Anterior cingulate cortex (tissue), 58 donors: ENCODE data around the gene GALNT17.

Experiments
- DNase-seq, 58 donors: peaks; one replicate each; lab custom pipeline; 2025; lab: John Stamatoyannopoulos, UW

The GALNT17 gene

GRCh38 chr7:71429083-71429482, 297.1 kb downstream of the GALNT17 start:
- DNase-seq = no peak

GRCh38 chr7:71430246-71430645, 298.3 kb downstream of the GALNT17 start:
- no peak for DNase-seq

- no peak for DNase-seq
Observed at GRCh38 chr7:71439321-71439720, 307.4 kb downstream of the GALNT17 start.

GRCh38 chr7:71442492-71443190, 310.7 kb downstream of the GALNT17 start:
- no peak for DNase-seq

- DNase-seq = no peak
Observed at GRCh38 chr7:71443191-71443530, 311.2 kb downstream of the GALNT17 start.

- DNase-seq = no peak
Observed at GRCh38 chr7:71444130-71444529, 312.2 kb downstream of the GALNT17 start.

- no peak for DNase-seq
Observed at GRCh38 chr7:71453630-71454029, 321.7 kb downstream of the GALNT17 start.

- DNase-seq = no peak
Observed at GRCh38 chr7:71454981-71455380, 323.0 kb downstream of the GALNT17 start.

- no peak for DNase-seq
Observed at GRCh38 chr7:71457021-71457420, 325.1 kb downstream of the GALNT17 start.

- peak in 7 of 58 donors; percentile 1 to 21 (median 4) for DNase-seq
Observed at GRCh38 chr7:71457846-71458590, 326.1 kb downstream of the GALNT17 start.

GRCh38 chr7:71459132-71459531, 327.2 kb downstream of the GALNT17 start:
- DNase-seq = no peak

GRCh38 chr7:71461572-71461971, 329.6 kb downstream of the GALNT17 start:
- no peak for DNase-seq

GRCh38 chr7:71465741-71466189, 333.8 kb downstream of the GALNT17 start:
- DNase-seq = no peak

- DNase-seq = no peak
Observed at GRCh38 chr7:71466448-71467145, 334.7 kb downstream of the GALNT17 start.

GRCh38 chr7:71470326-71470725, 338.4 kb downstream of the GALNT17 start:
- DNase-seq = no peak

- DNase-seq = no peak
Observed at GRCh38 chr7:71470830-71471229, 338.9 kb downstream of the GALNT17 start.

- DNase-seq = no peak
Observed at GRCh38 chr7:71472962-71473361, 341.0 kb downstream of the GALNT17 start.

- DNase-seq = no peak
Observed at GRCh38 chr7:71473366-71473967, 341.5 kb downstream of the GALNT17 start.

- no peak for DNase-seq
Observed at GRCh38 chr7:71477441-71477840, 345.5 kb downstream of the GALNT17 start.

- DNase-seq = no peak
Observed at GRCh38 chr7:71479231-71479630, 347.3 kb downstream of the GALNT17 start.

GRCh38 chr7:71480791-71481190, 348.8 kb downstream of the GALNT17 start:
- peak in 8 of 58 donors; percentile 4 to 27 (median 7) for DNase-seq
